Heart left ventricle (tissue), 13 donors: ENCODE data around the gene PRR20B.
"Not testable (repeated sequence)": the region's sequence is repeated elsewhere in the genome, so short reads cannot be mapped to it uniquely, and the experiment has no call there.

Experiments used
- POLR2A ChIP-seq, 2 donors: fragments of 450-650 bp; IDR thresholded peaks; one replicate each; pipeline ENCODE4 v1.6.1; 2017; ENCODE audit warnings: antibody characterized with exemption in 2 of 2, mild to moderate bottlenecking in 2 of 2, moderate library complexity in 2 of 2
- TF ChIP-seq, protein P1 (sequence below), 12 donors: fragments of 200-600 bp; sonication (generic) in 4 of 12; IDR thresholded peaks; one replicate each; pipeline versions ENCODE4 v1.5.0 to v1.8.0; 2018 to 2022; ENCODE audit warnings: antibody characterized with exemption in 12 of 12, mild to moderate bottlenecking in 5 of 12
- donor health status: ischemic (EF 13 %, LVEDD 7.1; RV severe dilation, severe dysfunction).
- donor health status: DM: no; HTN: yes; CAD: no.
- donor health status: DM: no; HTN: no; CAD: no.
- donor health status: ischemic (EF 25% LVEDD 6.9; RV normal size, moderate dysfunction).
- donor health status: ischemic (EF 25% LVEDD 5.7; RV mildly dilated, moderate dysfunction).
- donor health status: ischemic (EF 35%, LVEDD 5.7; RV mildly dilated, moderate dysfunction).
- donor health status: nonischemic (EF 11% LVEDD 7.7; RV severe dilation, severe dysfunction).
- donor health status: DM: yes; HTN: yes; CAD: no.
- donor health status: PGD.
- donor health status: ischemic (EF 29% LVEDD 5.4; RV normal size, mild dysfunction).
- donor health status: nonischemic (EF 23%, LVEDD 6.1; RV moderate dilation, normal function).

DNA sequence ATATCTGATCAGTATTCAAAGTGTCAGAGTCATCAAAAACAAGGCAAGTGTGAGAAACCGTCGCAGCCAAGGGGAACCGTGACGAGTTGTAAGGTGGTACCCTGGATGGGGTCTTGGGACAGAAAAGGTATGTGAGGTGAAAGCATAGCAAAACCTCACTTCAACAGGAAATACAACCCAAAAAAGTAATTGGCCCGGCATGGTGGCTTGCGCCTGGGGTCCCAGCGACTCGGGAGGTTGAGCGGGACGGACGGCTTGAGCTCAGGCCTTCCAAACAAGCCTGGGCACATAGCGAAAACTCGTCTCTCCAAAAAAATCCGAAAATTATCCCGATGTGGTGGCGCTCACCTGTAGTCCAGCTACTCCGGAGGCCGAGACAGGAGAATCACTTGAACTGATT is 7.5 kb upstream of the PRR20B start:
- TF ChIP-seq, protein P1, sequence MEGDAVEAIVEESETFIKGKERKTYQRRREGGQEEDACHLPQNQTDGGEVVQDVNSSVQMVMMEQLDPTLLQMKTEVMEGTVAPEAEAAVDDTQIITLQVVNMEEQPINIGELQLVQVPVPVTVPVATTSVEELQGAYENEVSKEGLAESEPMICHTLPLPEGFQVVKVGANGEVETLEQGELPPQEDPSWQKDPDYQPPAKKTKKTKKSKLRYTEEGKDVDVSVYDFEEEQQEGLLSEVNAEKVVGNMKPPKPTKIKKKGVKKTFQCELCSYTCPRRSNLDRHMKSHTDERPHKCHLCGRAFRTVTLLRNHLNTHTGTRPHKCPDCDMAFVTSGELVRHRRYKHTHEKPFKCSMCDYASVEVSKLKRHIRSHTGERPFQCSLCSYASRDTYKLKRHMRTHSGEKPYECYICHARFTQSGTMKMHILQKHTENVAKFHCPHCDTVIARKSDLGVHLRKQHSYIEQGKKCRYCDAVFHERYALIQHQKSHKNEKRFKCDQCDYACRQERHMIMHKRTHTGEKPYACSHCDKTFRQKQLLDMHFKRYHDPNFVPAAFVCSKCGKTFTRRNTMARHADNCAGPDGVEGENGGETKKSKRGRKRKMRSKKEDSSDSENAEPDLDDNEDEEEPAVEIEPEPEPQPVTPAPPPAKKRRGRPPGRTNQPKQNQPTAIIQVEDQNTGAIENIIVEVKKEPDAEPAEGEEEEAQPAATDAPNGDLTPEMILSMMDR (IDR thresholded peaks at IDR 0.05) = not testable (repeated sequence)
- not testable (repeated sequence) for TF ChIP-seq POLR2A (IDR thresholded peaks at IDR 0.05)
